HCT116 (cell line): Measurements from ENCODE around the gene CHST12. TPM values are rescaled to one million over a fixed set of nuclear protein-coding genes. Genes with fewer than 3 reads are reported as not detected.

Source experiments
- ATAC-seq: fragments of 200-7000 bp; cut with Tn5 transposase; 2 replicates; pipeline ENCODE4 v1.9.1; 2020; ENCODE audit warnings: mild to moderate bottlenecking, moderate library complexity
- BruUV-seq: library from RNA; stranded (reverse); fragments of 400-500 nt; replicated peaks from 2 replicates; lab custom pipeline; 2021; lab: Mats Ljungman, UMichigan
- CTCF ChIA-PET: fragments of 300-600 bp; sonication (Branson Sonifier 250); formaldehyde crosslinking; loops from one replicate; lab custom pipeline; 2021; ENCODE audit warnings: antibody characterized with exemption; lab: Charles Lee
- POLR2A ChIA-PET: fragments of 300-600, 350-600 bp; sonication (Branson Sonifier 250); formaldehyde crosslinking; loops from one replicate; lab custom pipeline; 2021; ENCODE audit warnings: antibody characterized with exemption; lab: Charles Lee
- RAD21 ChIA-PET, 2 experiments: fragments of 300-600 bp; sonication (Branson Sonifier 250); formaldehyde crosslinking; loops; one replicate each; lab custom pipeline; 2023; ENCODE audit warnings: low total read pairs in 2 of 2; ENCODE audit not compliant: uncharacterized antibody in 2 of 2, unreplicated experiment in 2 of 2, low non-redundant PET in 1 of 2; lab: Charles Lee
- DNase-seq: peaks from one replicate; pipeline ENCODE4 v3.0.0-alpha.2; 2010; ENCODE audit warnings: low read depth, low spot score
- H2AFZ ChIP-seq: fragments of 200-600 bp; shearing (Covaris generic), sonication (generic); 2 replicates; pipeline ENCODE4 v1.6.1; 2017; ENCODE audit warnings: low read depth, mixed run types, mixed read lengths, antibody characterized with exemption, low read length; ENCODE audit not compliant: poor library complexity, severe bottlenecking
- H3K27ac ChIP-seq: 2 replicates; pipeline ENCODE4 v1.5.1; 2012; ENCODE audit warnings: low read depth, low read length
- H3K27me3 ChIP-seq: fragments of 200-600 bp; sonication (generic); 2 replicates; pipeline ENCODE4 v1.6.1; 2016; ENCODE audit warnings: mixed run types, low read length, mixed read lengths; ENCODE audit not compliant: insufficient read depth
- H3K36me3 ChIP-seq, 2 experiments: fragments of 200-500 bp in 1 of 2; fragments of 200-600 bp in 1 of 2; sonication (Bioruptor generic) in 1 of 2; sonication (generic) in 1 of 2; 2 replicates each; pipeline versions ENCODE4 v1.5.1 to v1.6.1; 2014 to 2016; ENCODE audit warnings: low read length in 2 of 2, inconsistent platforms in 1 of 2, mixed read lengths in 1 of 2, mixed run types in 1 of 2; ENCODE audit not compliant: insufficient read depth in 2 of 2, control insufficient read depth in 1 of 2
- H3K4me1 ChIP-seq, 2 experiments: fragments of 200-600 bp in 1 of 2; sonication (generic) in 1 of 2; 2 replicates each; pipeline versions ENCODE4 v1.5.1 to v1.6.1; 2012 to 2017; ENCODE audit warnings: low read length in 2 of 2, inconsistent platforms in 1 of 2, mild to moderate bottlenecking in 1 of 2, mixed read lengths in 1 of 2, mixed run types in 1 of 2, moderate library complexity in 1 of 2; ENCODE audit not compliant: insufficient read depth in 2 of 2, control insufficient read depth in 1 of 2
- H3K4me2 ChIP-seq: fragments of 200-600 bp; sonication (generic); 2 replicates; pipeline ENCODE4 v1.6.1; 2017; ENCODE audit warnings: mixed run types, low read length, mixed read lengths
- H3K4me3 ChIP-seq, 2 experiments: fragments of 200-600 bp in 1 of 2; sonication (generic) in 1 of 2; replicated peaks in 1 of 2; 2 replicates each; pipeline ENCODE4 v1.5.1; 2011 to 2016; ENCODE audit warnings: low read length in 2 of 2, control low read depth in 1 of 2, low read depth in 1 of 2, mild to moderate bottlenecking in 1 of 2, mixed read lengths in 1 of 2, mixed run types in 1 of 2
- H3K79me2 ChIP-seq: fragments of 200-600 bp; sonication (generic); 2 replicates; pipeline ENCODE4 v1.6.1; 2017; ENCODE audit warnings: mild to moderate bottlenecking, mixed run types, low read length, moderate library complexity, mixed read lengths; ENCODE audit not compliant: insufficient read depth
- H3K9ac ChIP-seq: fragments of 200-600 bp; sonication (generic); 2 replicates; pipeline ENCODE4 v1.6.1; 2016; ENCODE audit warnings: low read length, mixed read lengths
- H3K9me2 ChIP-seq: fragments of 200-600 bp; sonication (generic), shearing (Covaris generic); 2 replicates; pipeline ENCODE4 v1.6.1; 2017; ENCODE audit warnings: mixed run types, mild to moderate bottlenecking, moderate library complexity; ENCODE audit not compliant: insufficient read depth
- H3K9me3 ChIP-seq, 2 experiments: fragments of 200-500 bp in 1 of 2; fragments of 200-600 bp in 1 of 2; sonication (Bioruptor generic) in 1 of 2; sonication (generic) in 1 of 2; 2 replicates each; pipeline ENCODE4 v1.6.1; 2014 to 2017; ENCODE audit warnings: low read length in 2 of 2, mixed read lengths in 2 of 2, inconsistent platforms in 1 of 2, low read depth in 1 of 2, mild to moderate bottlenecking in 1 of 2, mixed run types in 1 of 2, moderate library complexity in 1 of 2; ENCODE audit not compliant: control insufficient read depth in 1 of 2, insufficient read depth in 1 of 2
- H4K20me1 ChIP-seq: fragments of 200-600 bp; sonication (generic), shearing (Covaris generic); 2 replicates; pipeline ENCODE4 v1.6.1; 2017; ENCODE audit warnings: mixed run types, mild to moderate bottlenecking, moderate library complexity; ENCODE audit not compliant: insufficient read depth
- ATF3 ChIP-seq: IDR thresholded peaks from 2 replicates; pipeline ENCODE4 v1.6.1; 2012
- CBX3 ChIP-seq: IDR thresholded peaks from 2 replicates; pipeline ENCODE4 v1.6.1; 2012; ENCODE audit warnings: low read depth
- CEBPB ChIP-seq: IDR thresholded peaks from 2 replicates; pipeline ENCODE4 v1.6.1; 2012; ENCODE audit warnings: low read depth
- CTCF ChIP-seq, 3 experiments: fragments of 200-600 bp in 1 of 3; sonication (generic) in 1 of 3; IDR thresholded peaks in 2 of 3; conservative IDR thresholded peaks in 1 of 3; 2 replicates each; pipeline ENCODE4 v1.5.1; 2012 to 2017; ENCODE audit warnings: low read depth in 2 of 3, low read length in 2 of 3, antibody characterized with exemption in 1 of 3, borderline replicate concordance in 1 of 3, control low read depth in 1 of 3, mild to moderate bottlenecking in 1 of 3, mixed read lengths in 1 of 3, mixed run types in 1 of 3, moderate library complexity in 1 of 3; ENCODE audit not compliant: insufficient read depth in 1 of 3
- EGR1 ChIP-seq: IDR thresholded peaks from 2 replicates; pipeline ENCODE4 v1.6.1; 2012; ENCODE audit warnings: low read depth
- ELF1 ChIP-seq: IDR thresholded peaks from 2 replicates; pipeline ENCODE4 v1.6.1; 2012; ENCODE audit warnings: low read depth, borderline replicate concordance
- EZH2phosphoT487 ChIP-seq: fragments of 200-600 bp; IDR thresholded peaks from 2 replicates; pipeline ENCODE4 v1.6.1; 2018; ENCODE audit warnings: antibody characterized with exemption, borderline replicate concordance
- FOSL1 ChIP-seq: IDR thresholded peaks from 2 replicates; pipeline ENCODE4 v1.6.1; 2012; ENCODE audit warnings: low read depth
- JUND ChIP-seq: IDR thresholded peaks from 2 replicates; pipeline ENCODE4 v1.6.1; 2012
- MAX ChIP-seq: IDR thresholded peaks from 2 replicates; pipeline ENCODE4 v1.6.1; 2012
- POLR2A ChIP-seq: IDR thresholded peaks from 2 replicates; pipeline ENCODE4 v1.7.0; 2011; ENCODE audit warnings: borderline replicate concordance; ENCODE audit not compliant: insufficient read depth, insufficient read length; ENCODE audit errors: extremely low read depth
- POLR2AphosphoS5 ChIP-seq: IDR thresholded peaks from 2 replicates; pipeline ENCODE4 v1.6.1; 2011; ENCODE audit warnings: mild to moderate bottlenecking, low read depth, low read length, moderate library complexity
- RAD21 ChIP-seq: IDR thresholded peaks from 2 replicates; pipeline ENCODE4 v1.6.1; 2012; ENCODE audit warnings: low read depth, mild to moderate bottlenecking
- SIN3A ChIP-seq: IDR thresholded peaks from 2 replicates; pipeline ENCODE4 v1.6.1; 2012; ENCODE audit warnings: low read depth
- SP1 ChIP-seq: IDR thresholded peaks from 2 replicates; pipeline ENCODE4 v1.6.1; 2012; ENCODE audit warnings: low read depth
- TCF7L2 ChIP-seq: IDR thresholded peaks from 2 replicates; pipeline ENCODE4 v1.7.0; 2011; ENCODE audit warnings: borderline replicate concordance, inconsistent platforms; ENCODE audit not compliant: insufficient read depth, insufficient read length; ENCODE audit errors: extremely low read depth
- ZBTB33 ChIP-seq: IDR thresholded peaks from 2 replicates; pipeline ENCODE4 v1.6.1; 2011; ENCODE audit warnings: mild to moderate bottlenecking, low read length, moderate library complexity; ENCODE audit not compliant: insufficient replicate concordance; ENCODE audit errors: extremely low read depth
- intact Hi-C: fragments of 100-400 bp; cut with micrococcal nuclease; formaldehyde crosslinking; loops from 2 replicates; pipeline ENCODE4 v1.10.0; 2022
- total RNA-seq: library from RNA; stranded (reverse); gene quantifications from one replicate; pipeline ENCODE4 v1.2.1, GENCODE V29; 2021; ENCODE audit not compliant: unreplicated experiment

The CHST12 gene
- total RNA-seq, 1 experiment from 2014 or later: 14.2 TPM

- no peak for DNase-seq
- Histone ChIP-seq H2AFZ (no peak overlapping the region), H3K9me2 (no peaks in the 10 kb centered on the region), H4K20me1 (no peaks in the 10 kb centered on the region), H3K4me1 (no peaks in the 10 kb centered on the region), H3K4me3 (no peak overlapping the region), H3K27ac (no peak overlapping the region), H3K9me3 (no peaks in the 10 kb centered on the region), H3K79me2 (peaks cover 82% of the 10 kb centered on the region), H3K27me3 (no peaks in the 10 kb centered on the region), H3K36me3 (peaks cover 70 to 82% of the 10 kb centered on the region in 2 experiments), H3K9ac (no peak overlapping the region), H3K4me2 (no peak overlapping the region)
- intact Hi-C loops: no loop called here
- CTCF ChIA-PET: no interaction called here
- no TSS peak for BruUV-seq
- ATAC-seq: no peak
- POLR2A ChIA-PET: no interaction called here
- RAD21 ChIA-PET: no interaction called here
- no peak for TF ChIP-seq EZH2phosphoT487
- no peak for TF ChIP-seq SP1
- TF ChIP-seq CBX3: no peak
- TF ChIP-seq ELF1: no peak
- TF ChIP-seq ZBTB33: no peak
- no peak for TF ChIP-seq MAX
- no peak for TF ChIP-seq CEBPB
- no peak for TF ChIP-seq SIN3A
- no peak for TF ChIP-seq POLR2AphosphoS5
- TF ChIP-seq JUND: no peak
- TF ChIP-seq EGR1: no peak
- TF ChIP-seq ATF3: no peak
- no peak for TF ChIP-seq TCF7L2
- TF ChIP-seq RAD21: no peak
- no peak for TF ChIP-seq FOSL1
- no peak for TF ChIP-seq CTCF (IDR thresholded peaks at IDR 0.05 in 2 of 3, conservative IDR thresholded peaks at IDR 0.05 in 1 of 3; ENCODE audit: borderline replicate concordance in 1 of 3, insufficient read depth in 1 of 3, low read depth in 2 of 3, low read length in 2 of 3)
- TF ChIP-seq POLR2A: no peak
Observed at GRCh38 chr7:2374830-2375728, 28.3 kb upstream of the CHST12 start.
